GM12878 (cell line): ENCODE results near the gene HIBCH. TPM values are rescaled to one million over a fixed set of nuclear protein-coding genes. Genes with fewer than 3 reads are reported as not detected.

Experiments
- ATAC-seq: fragments of 200-7000 bp; cut with Tn5 transposase; 3 replicates; pipeline ENCODE4 v1.9.1; 2020; ENCODE audit warnings: mild to moderate bottlenecking, moderate library complexity
- BruUV-seq: library from RNA; stranded (reverse); fragments of 400-500 nt; replicated peaks from 2 replicates; lab custom pipeline; 2021; lab: Mats Ljungman, UMichigan
- CTCF ChIA-PET: fragments of 300-600 bp; sonication (Branson Sonifier 250); formaldehyde crosslinking; extraction: SDS; loops from one replicate; lab custom pipeline; 2021; ENCODE audit warnings: inconsistent platforms; lab: Yijun Ruan, JAX
- POLR2A ChIA-PET: fragments of 350-600 bp; formaldehyde crosslinking; extraction: SDS; loops from one replicate; lab custom pipeline; 2021; ENCODE audit warnings: inconsistent platforms; lab: Charles Lee
- RAD21 ChIA-PET: fragments of 300-600 bp; sonication (Branson Sonifier 250); formaldehyde crosslinking; loops from one replicate; lab custom pipeline; 2023; ENCODE audit warnings: antibody characterized with exemption; ENCODE audit not compliant: unreplicated experiment; lab: Charles Lee
- SMC1A ChIA-PET: fragments of 300-600 bp; sonication (Branson Sonifier 250); formaldehyde crosslinking; loops from one replicate; lab custom pipeline; 2023; ENCODE audit not compliant: unreplicated experiment, uncharacterized antibody; lab: Charles Lee
- DNase-seq: peaks from one replicate; pipeline ENCODE4 v3.0.0-alpha.2; 2011; ENCODE audit warnings: low read depth, low spot score
- FAIRE-seq: peaks from 3 replicates; lab custom pipeline; 2011; peaks lifted over from hg19 to GRCh38; lab: Jason Lieb, UNC
- H2AFZ ChIP-seq: 2 replicates; pipeline ENCODE4 v1.6.0; 2011; ENCODE audit warnings: low read depth, low read length, control low read depth; ENCODE audit not compliant: control insufficient read depth
- H3K27ac ChIP-seq: 2 replicates; pipeline ENCODE4 v1.5.1; 2011; ENCODE audit warnings: control low read depth; ENCODE audit not compliant: control insufficient read depth, insufficient read depth
- H3K27me3 ChIP-seq, 2 experiments: replicated peaks in 1 of 2; 2 replicates each; pipeline versions ENCODE4 v1.6.0 to v1.6.1; 2011; ENCODE audit warnings: low read length in 1 of 2; ENCODE audit not compliant: control insufficient read depth in 2 of 2, insufficient read depth in 2 of 2
- H3K36me3 ChIP-seq, 2 experiments: 2 replicates each; pipeline ENCODE4 v1.5.1; 2011; ENCODE audit warnings: low read length in 1 of 2; ENCODE audit not compliant: control insufficient read depth in 2 of 2, insufficient read depth in 2 of 2
- H3K4me1 ChIP-seq: 2 replicates; pipeline ENCODE4 v1.6.1; 2011; ENCODE audit warnings: mild to moderate bottlenecking, low read length, moderate library complexity, mixed read lengths; ENCODE audit not compliant: control insufficient read depth, insufficient read depth
- H3K4me2 ChIP-seq: 2 replicates; pipeline ENCODE4 v1.6.0; 2011; ENCODE audit warnings: control low read depth; ENCODE audit not compliant: control insufficient read depth, insufficient read depth
- H3K4me3 ChIP-seq: fragments of 200-600 bp; sonication (generic); 2 replicates; pipeline ENCODE4 v1.5.1; 2016
- H3K79me2 ChIP-seq: 2 replicates; pipeline ENCODE4 v1.6.0; 2011; ENCODE audit warnings: low read length; ENCODE audit not compliant: control insufficient read depth, insufficient read depth
- H3K9ac ChIP-seq: 2 replicates; pipeline ENCODE4 v1.8.0; 2011; ENCODE audit warnings: low read length, control low read depth, mixed read lengths; ENCODE audit not compliant: control insufficient read depth, insufficient read depth
- H3K9me3 ChIP-seq: replicated peaks from 3 replicates; pipeline ENCODE4 v1.5.1; 2011; ENCODE audit warnings: mild to moderate bottlenecking, low read length; ENCODE audit not compliant: control insufficient read depth, insufficient read depth
- H4K20me1 ChIP-seq: 2 replicates; pipeline ENCODE4 v1.6.0; 2011; ENCODE audit not compliant: control insufficient read depth, insufficient read depth
- CHD1 ChIP-seq: IDR thresholded peaks from 2 replicates; pipeline ENCODE4 v1.6.1; 2012; ENCODE audit warnings: low read depth, low read length, improper control_type of control experiment
- EED ChIP-seq: sonication (generic); IDR thresholded peaks from 2 replicates; pipeline ENCODE4 v1.6.1; 2016; ENCODE audit warnings: antibody characterized with exemption, low read depth
- FOXM1 ChIP-seq: IDR thresholded peaks from 2 replicates; pipeline ENCODE4 v1.6.1; 2012; ENCODE audit warnings: low read depth, mild to moderate bottlenecking, inconsistent platforms, low read length, moderate library complexity
- IKZF2 ChIP-seq, 2 experiments: fragments of 450-650 bp; IDR thresholded peaks; 2 replicates each; pipeline ENCODE4 v1.6.1; 2017; ENCODE audit warnings: mild to moderate bottlenecking in 2 of 2, moderate library complexity in 2 of 2
- NFIC ChIP-seq: IDR thresholded peaks from 2 replicates; pipeline ENCODE4 v1.6.1; 2012; ENCODE audit warnings: low read depth, mild to moderate bottlenecking, inconsistent platforms, low read length, moderate library complexity
- POLR2AphosphoS2 ChIP-seq: IDR thresholded peaks from 2 replicates; pipeline ENCODE4 v1.6.1; 2011; ENCODE audit warnings: low read depth, mild to moderate bottlenecking, low read length, improper control_type of control experiment, moderate library complexity
- POU2F2 ChIP-seq: IDR thresholded peaks from 3 replicates; pipeline ENCODE4 v1.6.1; 2011; ENCODE audit warnings: low read depth, mild to moderate bottlenecking, low read length, borderline replicate concordance
- SIX5 ChIP-seq: IDR thresholded peaks from 2 replicates; pipeline ENCODE4 v1.6.1; 2011; ENCODE audit warnings: mild to moderate bottlenecking, low read depth, low read length, moderate library complexity; ENCODE audit not compliant: severe bottlenecking
- SMARCA5 ChIP-seq: fragments of 450-650 bp; IDR thresholded peaks from 2 replicates; pipeline ENCODE4 v1.6.1; 2017; ENCODE audit warnings: mild to moderate bottlenecking
- STAT1 ChIP-seq: fragments of 450-650 bp; conservative IDR thresholded peaks from 2 replicates; pipeline ENCODE4 v1.6.1; 2014; ENCODE audit warnings: antibody characterized with exemption, mild to moderate bottlenecking
- WRNIP1 ChIP-seq: IDR thresholded peaks from 2 replicates; pipeline ENCODE4 v1.6.1; 2011; ENCODE audit warnings: low read depth, low read length, improper control_type of control experiment, borderline replicate concordance
- YBX1 ChIP-seq: fragments of 450-650 bp; IDR thresholded peaks from 2 replicates; pipeline ENCODE4 v1.6.1; 2016; ENCODE audit warnings: antibody characterized with exemption
- ZBED1 ChIP-seq: IDR thresholded peaks from 2 replicates; pipeline ENCODE4 v1.6.1; 2016; ENCODE audit warnings: borderline replicate concordance
- WGBS: methylation state at CpG from one replicate; pipeline ENCODE4 v1.1.6; 2016; ENCODE audit warnings: low lambda C conversion rate; ENCODE audit not compliant: insufficient replicate concordance, insufficient coverage; ENCODE audit errors: missing lambda C conversion rate; 5-methylcytosine and 5-hydroxymethylcytosine counted together
- in situ Hi-C: fragments of 300-500 bp; cut with MboI; formaldehyde crosslinking; loops from 9 replicates; pipeline ENCODE4 v1.14.3; 2018; ENCODE audit warnings: mixed read lengths
- intact Hi-C: fragments of 100-400 bp; cut with micrococcal nuclease; formaldehyde crosslinking; loops from one replicate; pipeline ENCODE4 v1.14.2; 2022; ENCODE audit not compliant: unreplicated experiment
- polyA plus RNA-seq, 11 experiments: library from polyadenylated mRNA; depleted of rRNA in 4 of 11; unstranded in 6 of 11; stranded (reverse) in 5 of 11; fragments of >200 nt; fragmentation: Nextera tagmentation in 4 of 11; fragmentation: Illumina TruSeq in 1 of 11; extraction: Ambion mirVana in 4 of 11; extraction: Trizol in 1 of 11; gene quantifications; 1 replicate in 1 of 11; 2 replicates in 10 of 11; pipeline versions ENCODE4 v1.2.1 to v1.2.3, GENCODE V29; 2011 to 2016; ENCODE audit warnings: inconsistent platforms in 2 of 11, missing spikeins in 2 of 11, low read depth in 1 of 11
- total RNA-seq, 4 experiments: library from RNA; depleted of rRNA in 3 of 4; stranded (reverse); fragments of >200 nt in 3 of 4; fragmentation: Illumina TruSeq in 1 of 4; extraction: Trizol in 1 of 4; gene quantifications; 2 replicates each; pipeline versions ENCODE4 v1.2.1 to v1.2.3, GENCODE V29; 2013 to 2021
- TF ChIP-seq, protein P1 (sequence below): fragments of 450-650 bp; IDR thresholded peaks from 2 replicates; pipeline ENCODE4 v1.6.1; 2017; ENCODE audit warnings: mild to moderate bottlenecking, moderate library complexity

HIBCH gene
- total and polyA plus RNA-seq, 10 of the 15 experiments (the other 5 are each of a cell fraction or from before 2014, with no cell fraction given): 22.3 to 81.0 (median 37.4) TPM

DNA sequence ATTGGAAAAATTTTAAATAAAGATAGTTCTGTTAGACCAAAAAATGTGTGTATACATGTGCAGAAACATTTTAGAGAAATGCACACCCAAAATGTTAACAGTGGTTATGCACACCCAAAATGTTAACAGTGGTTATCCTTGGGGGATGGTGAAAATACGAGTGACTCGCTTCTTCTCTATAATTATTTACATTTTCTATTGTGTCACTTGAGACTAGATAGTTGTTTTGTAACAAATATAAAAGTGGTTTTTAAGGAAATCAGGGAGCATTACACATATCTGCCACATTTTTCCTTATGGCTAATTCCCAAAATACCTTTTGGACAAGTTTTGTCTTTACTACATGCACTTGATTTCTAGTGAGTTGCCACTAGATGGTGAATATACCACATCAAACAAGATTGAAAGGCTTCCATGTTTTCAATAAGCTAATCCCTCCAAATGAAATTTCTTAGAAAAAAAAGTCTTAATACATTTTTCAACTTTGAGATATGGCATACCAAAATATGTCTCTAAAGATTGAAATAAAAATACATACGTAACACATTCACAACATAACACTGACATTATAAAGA is 9.0 kb upstream of the HIBCH start:
- ATAC-seq (no peak), DNase-seq (no peak), FAIRE-seq (no peak)
- no TSS peak for BruUV-seq
- H3K4me3 ChIP-seq: no peak overlapping the region
- SMC1A ChIA-PET: interaction anchor here (1.2 kb wide), 1 partner anchor 222 kb away, joined by 3 read pairs; no protein-coding TSS in a partner anchor
- no peak overlapping the region for H3K4me2 ChIP-seq
- no peaks in the 10 kb centered on the region for H3K4me1 ChIP-seq
- POLR2A ChIA-PET: interaction anchor here (1.0 kb wide), 1 partner anchor 32 kb away, joined by 4 read pairs; no protein-coding TSS in a partner anchor
- H2AFZ ChIP-seq: no peak overlapping the region
- intact Hi-C loops: no loop called here
- H3K9me3 ChIP-seq: no peaks in the 10 kb centered on the region
- H4K20me1 ChIP-seq: no peaks in the 10 kb centered on the region
- no peaks in the 10 kb centered on the region; a peak in 1 of 4 replicates for H3K27me3 ChIP-seq
- WGBS: 96% methylated on average over 3 of the region's 3 CpGs
- H3K9ac ChIP-seq: no peak overlapping the region
- CTCF ChIA-PET: interaction anchor here (0.6 to 1.0 kb wide), 2 partner anchors 16 to 39 kb away, joined by 3 to 4 read pairs; no protein-coding TSS in a partner anchor
- RAD21 ChIA-PET: interaction anchor here (1.5 kb wide), 2 partner anchors 16 to 29 kb away, joined by 3 to 4 read pairs; no protein-coding TSS in a partner anchor
- H3K79me2 ChIP-seq: no peaks in the 10 kb centered on the region
- in situ Hi-C loops: no loop called here
- no peak overlapping the region for H3K27ac ChIP-seq
- TF ChIP-seq ZBED1 (no peak), EED (no peak), NFIC (no peak), SIX5 (no peak), IKZF2 (IDR thresholded peaks at IDR 0.05) (no peak), POLR2AphosphoS2 (no peak), SMARCA5 (no peak), FOXM1 (no peak), YBX1 (no peak), STAT1 (no peak), CHD1 (no peak), POU2F2 (no peak), WRNIP1 (no peak)
- TF ChIP-seq, protein P1, sequence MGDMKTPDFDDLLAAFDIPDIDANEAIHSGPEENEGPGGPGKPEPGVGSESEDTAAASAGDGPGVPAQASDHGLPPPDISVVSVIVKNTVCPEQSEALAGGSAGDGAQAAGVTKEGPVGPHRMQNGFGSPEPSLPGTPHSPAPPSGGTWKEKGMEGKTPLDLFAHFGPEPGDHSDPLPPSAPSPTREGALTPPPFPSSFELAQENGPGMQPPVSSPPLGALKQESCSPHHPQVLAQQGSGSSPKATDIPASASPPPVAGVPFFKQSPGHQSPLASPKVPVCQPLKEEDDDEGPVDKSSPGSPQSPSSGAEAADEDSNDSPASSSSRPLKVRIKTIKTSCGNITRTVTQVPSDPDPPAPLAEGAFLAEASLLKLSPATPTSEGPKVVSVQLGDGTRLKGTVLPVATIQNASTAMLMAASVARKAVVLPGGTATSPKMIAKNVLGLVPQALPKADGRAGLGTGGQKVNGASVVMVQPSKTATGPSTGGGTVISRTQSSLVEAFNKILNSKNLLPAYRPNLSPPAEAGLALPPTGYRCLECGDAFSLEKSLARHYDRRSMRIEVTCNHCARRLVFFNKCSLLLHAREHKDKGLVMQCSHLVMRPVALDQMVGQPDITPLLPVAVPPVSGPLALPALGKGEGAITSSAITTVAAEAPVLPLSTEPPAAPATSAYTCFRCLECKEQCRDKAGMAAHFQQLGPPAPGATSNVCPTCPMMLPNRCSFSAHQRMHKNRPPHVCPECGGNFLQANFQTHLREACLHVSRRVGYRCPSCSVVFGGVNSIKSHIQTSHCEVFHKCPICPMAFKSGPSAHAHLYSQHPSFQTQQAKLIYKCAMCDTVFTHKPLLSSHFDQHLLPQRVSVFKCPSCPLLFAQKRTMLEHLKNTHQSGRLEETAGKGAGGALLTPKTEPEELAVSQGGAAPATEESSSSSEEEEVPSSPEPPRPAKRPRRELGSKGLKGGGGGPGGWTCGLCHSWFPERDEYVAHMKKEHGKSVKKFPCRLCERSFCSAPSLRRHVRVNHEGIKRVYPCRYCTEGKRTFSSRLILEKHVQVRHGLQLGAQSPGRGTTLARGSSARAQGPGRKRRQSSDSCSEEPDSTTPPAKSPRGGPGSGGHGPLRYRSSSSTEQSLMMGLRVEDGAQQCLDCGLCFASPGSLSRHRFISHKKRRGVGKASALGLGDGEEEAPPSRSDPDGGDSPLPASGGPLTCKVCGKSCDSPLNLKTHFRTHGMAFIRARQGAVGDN: no peak
- H3K36me3 ChIP-seq: no peaks in the 10 kb centered on the region
